CD4-positive, alpha-beta T cell treated with Interleukin-10 for 1 hour (primary cell): ENCODE results near the gene STAG2.
"Not testable (repeated sequence)": the region's sequence is repeated elsewhere in the genome, so short reads cannot be mapped to it uniquely, and the experiment has no call there.

Source experiments
- DNase-seq: peaks from one replicate; pipeline ENCODE4 v3.0.0-alpha.2; 2020

Gene STAG2

GRCh38 chrX:123961268-123962005, at the start of gene STAG2:
TSS of gene STAG2 (plus strand) at chrX:123961706. CDS start at chrX:124022628, 60,922 bp downstream.
- DNase-seq, result peak; percentile 70

GRCh38 chrX:123917069-123917468, 44.4 kb upstream of the STAG2 start:
- no peak for DNase-seq

GRCh38 chrX:123918106-123918721, 43.3 kb upstream of the STAG2 start:
- no peak for DNase-seq

- no peak for DNase-seq
Observed at GRCh38 chrX:123920105-123920785, 41.3 kb upstream of the STAG2 start.

GRCh38 chrX:123923211-123923610, 38.3 kb upstream of the STAG2 start:
- DNase-seq, result no peak

GRCh38 chrX:123924186-123924585, 37.3 kb upstream of the STAG2 start:
- DNase-seq, result no peak

- no peak for DNase-seq
Observed at GRCh38 chrX:123927845-123928244, 33.7 kb upstream of the STAG2 start.

- DNase-seq, result not testable (repeated sequence)
Observed at GRCh38 chrX:123932055-123932454, 29.5 kb upstream of the STAG2 start.

GRCh38 chrX:123943074-123943473, 18.4 kb upstream of the STAG2 start:
- DNase-seq, result no peak

GRCh38 chrX:123943488-123943887, 18.0 kb upstream of the STAG2 start:
- no peak for DNase-seq

GRCh38 chrX:123949846-123950245, 11.7 kb upstream of the STAG2 start:
- no peak for DNase-seq

GRCh38 chrX:123959281-123960063, 2.0 kb upstream of the STAG2 start:
- DNase-seq, result peak; percentile 12

- DNase-seq, result no peak
Observed at GRCh38 chrX:123960956-123961267, 594 bp upstream of the STAG2 start.

- peak; percentile 24 for DNase-seq
Observed at GRCh38 chrX:123962006-123962467, 531 bp downstream of the STAG2 start.

- peak; percentile 87 for DNase-seq
Observed at GRCh38 chrX:123962794-123963373, 1.4 kb downstream of the STAG2 start.

- no peak for DNase-seq
Observed at GRCh38 chrX:123964156-123964834, 2.8 kb downstream of the STAG2 start.

- DNase-seq, result no peak
Observed at GRCh38 chrX:123965712-123966111, 4.2 kb downstream of the STAG2 start.

GRCh38 chrX:123967497-123967896, 6.0 kb downstream of the STAG2 start:
- no peak for DNase-seq

GRCh38 chrX:123968383-123969050, 7.0 kb downstream of the STAG2 start:
- no peak for DNase-seq

GRCh38 chrX:123971982-123972381, 10.5 kb downstream of the STAG2 start:
- DNase-seq, result no peak

- no peak for DNase-seq
Observed at GRCh38 chrX:123973921-123974320, 12.4 kb downstream of the STAG2 start.

- no peak for DNase-seq
Observed at GRCh38 chrX:123975180-123975579, 13.7 kb downstream of the STAG2 start.
